A549 (cell line): ENCODE measurements around the gene MSANTD1. TPM values are rescaled to one million over a fixed set of nuclear protein-coding genes. Genes with fewer than 3 reads are reported as not detected.

Experiments used
- ATAC-seq, 2 experiments: fragments of 200-7000 bp in 1 of 2; fragments of >200 bp in 1 of 2; cut with Nextera tagmentation in 1 of 2; cut with Tn5 transposase in 1 of 2; 3 replicates each; pipeline versions ENCODE4 v1.8.0 to v1.9.1; 2018 to 2020; ENCODE audit warnings: mild to moderate bottlenecking in 1 of 2, moderate library complexity in 1 of 2
- CTCF ChIA-PET: fragments of 300-600 bp; sonication (Branson Sonifier 250); formaldehyde crosslinking; extraction: SDS; loops from one replicate; lab custom pipeline; 2021; ENCODE audit warnings: antibody characterized with exemption, inconsistent platforms; lab: Yijun Ruan, JAX
- POLR2A ChIA-PET: fragments of 350-600 bp; formaldehyde crosslinking; extraction: SDS; loops from one replicate; lab custom pipeline; 2021; ENCODE audit warnings: antibody characterized with exemption, inconsistent platforms; lab: Yijun Ruan, JAX
- DNase-seq, 2 experiments: peaks; one replicate each; pipeline versions ENCODE4 v3.0.0 to v3.0.0-alpha.2; 2011 to 2016; ENCODE audit warnings: low read depth in 1 of 2, low spot score in 1 of 2
- FAIRE-seq: peaks from 2 replicates; lab custom pipeline; 2011; peaks lifted over from hg19 to GRCh38; lab: Jason Lieb, UNC
- H3K27ac ChIP-seq, 2 experiments: fragments of >200 bp; sonication (Bioruptor Twin); formaldehyde crosslinking; 3 replicates each; pipeline ENCODE4 v1.5.1; 2016 to 2017
- H3K4me1 ChIP-seq: fragments of >200 bp; sonication (Bioruptor Twin); formaldehyde crosslinking; 3 replicates; pipeline ENCODE4 v1.6.1; 2016
- H3K4me2 ChIP-seq: fragments of >200 bp; sonication (Bioruptor Twin); formaldehyde crosslinking; 3 replicates; pipeline ENCODE4 v1.6.1; 2016
- H3K4me3 ChIP-seq: fragments of >200 bp; sonication (Bioruptor Twin); formaldehyde crosslinking; 3 replicates; pipeline ENCODE4 v1.5.1; 2016
- H3K9me3 ChIP-seq: fragments of >200 bp; sonication (Bioruptor Twin); formaldehyde crosslinking; 3 replicates; pipeline ENCODE4 v1.6.1; 2016
- CHD2 ChIP-seq: fragments of 150-350 bp; IDR thresholded peaks from 2 replicates; pipeline ENCODE4 v1.6.1; 2014; ENCODE audit warnings: low read length; ENCODE audit not compliant: partially characterized antibody
- EHMT2 ChIP-seq: fragments of 200-600 bp; sonication (generic); IDR thresholded peaks from 2 replicates; pipeline ENCODE4 v1.6.1; 2016; ENCODE audit warnings: antibody characterized with exemption, low read depth, mild to moderate bottlenecking, moderate library complexity
- EP300 ChIP-seq, 2 experiments: fragments of >200 bp; sonication (Bioruptor Twin); formaldehyde crosslinking; IDR thresholded peaks; 2 replicates in 1 of 2; 3 replicates in 1 of 2; pipeline ENCODE4 v1.6.1; 2016 to 2017
- ESRRA ChIP-seq: fragments of 150-350 bp; IDR thresholded peaks from 2 replicates; pipeline ENCODE4 v1.6.1; 2014; ENCODE audit warnings: mild to moderate bottlenecking, low read length, borderline replicate concordance
- FOSB ChIP-seq: fragments of 250-450 bp; sonication (Bioruptor Pico); IDR thresholded peaks from 2 replicates; pipeline ENCODE4 v1.5.0; 2020; ENCODE audit warnings: mild to moderate bottlenecking, moderate library complexity
- FOSL2 ChIP-seq, 2 experiments: fragments of 450-650 bp in 1 of 2; fragments of >200 bp in 1 of 2; sonication (Bioruptor Twin) in 1 of 2; formaldehyde crosslinking; IDR thresholded peaks; 2 replicates each; pipeline versions ENCODE4 v1.5.0 to v1.6.1; 2016 to 2020; ENCODE audit warnings: mild to moderate bottlenecking in 1 of 2, moderate library complexity in 1 of 2
- GATA3 ChIP-seq: IDR thresholded peaks from 2 replicates; pipeline ENCODE4 v1.6.1; 2012; ENCODE audit warnings: borderline replicate concordance
- HDAC2 ChIP-seq: fragments of 200-600 bp; sonication (generic); IDR thresholded peaks from 2 replicates; pipeline ENCODE4 v1.6.1; 2016
- HEYL ChIP-seq: fragments of 250-450 bp; sonication (Bioruptor Pico); IDR thresholded peaks from 2 replicates; pipeline ENCODE4 v1.8.0; 2021; ENCODE audit warnings: mild to moderate bottlenecking, moderate library complexity
- HOXA7 ChIP-seq: fragments of 250-450 bp; sonication (Bioruptor Pico); IDR thresholded peaks from 2 replicates; pipeline ENCODE4 v1.5.0; 2020; ENCODE audit warnings: mild to moderate bottlenecking, moderate library complexity
- HOXB13 ChIP-seq: fragments of 250-450 bp; sonication (Bioruptor Pico); IDR thresholded peaks from 2 replicates; pipeline ENCODE4 v1.5.0; 2020; ENCODE audit warnings: low read depth, mild to moderate bottlenecking, moderate library complexity
- HOXB5 ChIP-seq: fragments of 250-450 bp; sonication (Bioruptor Pico); IDR thresholded peaks from 2 replicates; pipeline ENCODE4 v1.5.0; 2020; ENCODE audit warnings: mild to moderate bottlenecking, moderate library complexity
- JUNB ChIP-seq: fragments of >200 bp; sonication (Bioruptor Twin); formaldehyde crosslinking; IDR thresholded peaks from 2 replicates; pipeline ENCODE4 v1.6.1; 2016
- KDM1A ChIP-seq: fragments of 200-600 bp; sonication (generic); IDR thresholded peaks from 2 replicates; pipeline ENCODE4 v1.6.1; 2016; ENCODE audit warnings: low read depth, mild to moderate bottlenecking
- KDM5A ChIP-seq: fragments of 200-600 bp; sonication (generic); IDR thresholded peaks from 2 replicates; pipeline ENCODE4 v1.6.1; 2016; ENCODE audit warnings: antibody characterized with exemption, mild to moderate bottlenecking
- MAFK ChIP-seq: fragments of 450-650 bp; IDR thresholded peaks from 2 replicates; pipeline ENCODE4 v1.6.1; 2014; ENCODE audit not compliant: partially characterized antibody
- MAZ ChIP-seq: fragments of 150-350 bp; IDR thresholded peaks from 2 replicates; pipeline ENCODE4 v1.6.1; 2014; ENCODE audit warnings: antibody characterized with exemption, low read depth, low read length, borderline replicate concordance
- NFE2L2 ChIP-seq: fragments of 150-350 bp; conservative IDR thresholded peaks from 2 replicates; pipeline ENCODE4 v1.6.1; 2014; ENCODE audit warnings: low read length
- NR3C1 ChIP-seq: fragments of >200 bp; sonication (Bioruptor Twin); formaldehyde crosslinking; IDR thresholded peaks from 3 replicates; pipeline ENCODE4 v1.6.1; 2017
- RARB ChIP-seq: fragments of 250-450 bp; sonication (Bioruptor Pico); IDR thresholded peaks from 2 replicates; pipeline ENCODE4 v1.8.0; 2021; ENCODE audit warnings: mild to moderate bottlenecking, moderate library complexity
- RFX5 ChIP-seq: fragments of 450-650 bp; IDR thresholded peaks from 2 replicates; pipeline ENCODE4 v1.7.1; 2014; ENCODE audit warnings: antibody characterized with exemption, mild to moderate bottlenecking, moderate library complexity
- RNF2 ChIP-seq: fragments of 200-600 bp; sonication (generic); IDR thresholded peaks from 2 replicates; pipeline ENCODE4 v1.6.1; 2016; ENCODE audit warnings: low read depth, mild to moderate bottlenecking, antibody characterized with exemption, moderate library complexity, borderline replicate concordance
- SMC3 ChIP-seq: fragments of >200 bp; sonication (Bioruptor Twin); formaldehyde crosslinking; IDR thresholded peaks from 3 replicates; pipeline ENCODE4 v1.6.1; 2018; ENCODE audit warnings: inconsistent platforms
- SREBF2 ChIP-seq: fragments of 450-650 bp; IDR thresholded peaks from 2 replicates; pipeline ENCODE4 v1.6.1; 2014; ENCODE audit warnings: mild to moderate bottlenecking, moderate library complexity
- ZSCAN20 ChIP-seq: fragments of 250-450 bp; sonication (Bioruptor Pico); IDR thresholded peaks from 2 replicates; pipeline ENCODE4 v1.8.0; 2022; ENCODE audit warnings: mild to moderate bottlenecking, moderate library complexity
- WGBS: methylation state at CpG from one replicate; pipeline ENCODE4 v1.1.6; 2017; ENCODE audit errors: missing lambda C conversion rate; 5-methylcytosine and 5-hydroxymethylcytosine counted together
- polyA plus RNA-seq, 4 experiments: library from polyadenylated mRNA; depleted of rRNA in 3 of 4; stranded (reverse); fragments of >200 nt; fragmentation: RNase III in 1 of 4; extraction: RNeasy Plus Mini Kit Qiagen cat#74134 plus additional on column Dnase treatment in 1 of 4; gene quantifications; 2 replicates in 3 of 4; 3 replicates in 1 of 4; pipeline ENCODE4 v1.2.3, GENCODE V29; 2011 to 2017
- TF ChIP-seq, protein P1 (sequence below): IDR thresholded peaks from 2 replicates; pipeline ENCODE4 v1.6.1; 2012
- TF ChIP-seq, protein P2 (sequence below): fragments of 150-350 bp; IDR thresholded peaks from 2 replicates; pipeline ENCODE4 v1.6.1; 2014; ENCODE audit warnings: low read depth, mild to moderate bottlenecking, low read length
- TF ChIP-seq, protein P3 (sequence below): fragments of >200 bp; sonication (Bioruptor Twin); formaldehyde crosslinking; IDR thresholded peaks from 3 replicates; pipeline ENCODE4 v1.5.1; 2016
- TF ChIP-seq, protein P4 (sequence below): IDR thresholded peaks from 2 replicates; pipeline ENCODE4 v1.6.1; 2012

MSANTD1 gene
- polyA plus RNA-seq, 2 of the 4 experiments (the other 2 are of a cell fraction), result 0.08 to 0.12 TPM

DNA sequence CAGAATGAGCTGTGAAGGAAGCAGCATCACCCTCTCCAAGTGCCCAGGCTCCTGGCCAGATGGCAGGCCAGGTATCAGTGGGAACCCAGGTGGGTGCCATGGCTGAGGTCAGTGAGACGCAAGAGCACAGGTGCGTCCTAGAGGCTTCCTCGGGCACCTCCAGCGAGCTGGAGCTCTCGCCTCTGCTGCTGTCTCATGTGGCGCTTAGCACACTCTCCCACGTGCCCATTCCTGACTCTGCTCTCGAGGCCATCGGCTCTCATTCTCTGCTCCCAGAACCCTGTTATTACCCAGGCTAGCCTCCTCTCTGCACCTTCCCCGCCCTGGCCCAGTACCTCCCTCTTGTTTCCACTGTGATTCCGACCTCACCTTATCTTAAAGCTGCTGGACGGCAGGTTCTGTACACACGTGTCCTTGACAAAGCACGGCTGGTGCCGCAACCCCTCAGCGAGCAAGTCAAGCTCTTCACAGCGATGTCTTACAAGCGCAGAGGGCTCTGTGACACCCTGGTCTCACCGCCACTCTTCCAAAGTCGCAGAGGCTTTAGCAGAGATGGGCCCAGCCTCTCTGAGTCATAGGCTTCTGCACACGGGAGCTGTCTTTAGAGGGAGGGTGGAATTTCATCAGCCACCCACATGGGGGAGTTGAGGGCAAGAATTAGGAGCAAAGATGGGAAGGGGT, 15.4 kb upstream of the MSANTD1 start (continued):
- TF ChIP-seq, protein P1, sequence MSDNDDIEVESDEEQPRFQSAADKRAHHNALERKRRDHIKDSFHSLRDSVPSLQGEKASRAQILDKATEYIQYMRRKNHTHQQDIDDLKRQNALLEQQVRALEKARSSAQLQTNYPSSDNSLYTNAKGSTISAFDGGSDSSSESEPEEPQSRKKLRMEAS, result no peak
- no peak for TF ChIP-seq CHD2
- TF ChIP-seq HOXB13 (CRISPR knock-in tag), result no peak
- no peak for TF ChIP-seq KDM5A
- no peak for TF ChIP-seq SREBF2
- TF ChIP-seq HDAC2, result no peak
- no peak for TF ChIP-seq FOSB
- TF ChIP-seq ESRRA, result no peak
- no peak for TF ChIP-seq ZSCAN20
- TF ChIP-seq NFE2L2, result no peak

DNA sequence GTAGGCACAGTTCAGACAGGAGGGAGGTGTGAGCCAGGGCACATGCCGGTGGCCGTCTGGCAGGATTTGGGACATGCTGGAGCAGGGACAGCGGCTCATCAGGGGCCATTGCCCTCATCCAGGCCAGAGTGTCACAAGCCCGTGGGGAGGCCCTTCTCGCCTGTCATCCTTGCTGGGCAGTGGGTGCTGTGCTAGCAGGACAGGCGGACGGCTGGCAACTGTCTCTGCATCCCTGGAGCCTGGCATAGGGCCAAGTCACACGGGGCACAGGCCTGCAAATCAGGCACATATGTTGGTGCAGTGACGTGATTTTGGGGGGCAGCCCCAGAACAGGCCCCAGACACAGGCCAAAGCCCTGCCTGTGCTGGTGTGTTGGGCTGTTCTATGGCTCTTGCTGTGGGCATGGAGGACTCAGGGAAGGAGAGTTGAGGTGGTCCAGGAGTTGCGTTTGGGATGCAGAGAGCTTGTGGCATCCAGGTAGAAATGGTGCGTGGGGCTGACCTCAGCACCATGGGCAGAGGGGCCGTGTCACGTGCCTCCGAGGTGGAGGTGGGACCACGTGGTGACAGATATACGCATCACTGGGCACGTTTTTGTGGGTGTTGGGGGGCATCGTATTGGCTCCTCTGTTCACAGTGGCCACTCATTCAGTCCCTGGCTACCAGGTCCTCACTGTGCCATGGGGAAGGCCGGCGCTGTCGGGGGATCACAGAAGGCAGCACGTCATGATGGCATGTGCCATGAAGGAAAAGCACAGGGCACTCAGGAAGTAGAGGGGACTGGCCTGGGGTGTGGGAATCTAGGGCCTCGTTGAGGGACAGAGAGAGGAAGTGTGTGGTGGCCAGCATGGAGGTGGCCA, 14.6 kb upstream of the MSANTD1 start:
- WGBS, result 94% methylated on average over 14 of the region's 23 CpGs
- Histone ChIP-seq H3K9me3 (no peaks in the 10 kb centered on the region), H3K4me2 (no peak overlapping the region), H3K4me3 (no peak overlapping the region), H3K4me1 (no peaks in the 10 kb centered on the region), H3K27ac (no peak overlapping the region; a peak in 1 of 6 replicates)
- ChIA-PET POLR2A (no interaction called here), CTCF (interaction anchor here (0.8 kb wide), 1 partner anchor 10 kb away, joined by 4 read pairs; no protein-coding TSS in a partner anchor)
- FAIRE-seq, result no peak
- TF ChIP-seq, protein P2, sequence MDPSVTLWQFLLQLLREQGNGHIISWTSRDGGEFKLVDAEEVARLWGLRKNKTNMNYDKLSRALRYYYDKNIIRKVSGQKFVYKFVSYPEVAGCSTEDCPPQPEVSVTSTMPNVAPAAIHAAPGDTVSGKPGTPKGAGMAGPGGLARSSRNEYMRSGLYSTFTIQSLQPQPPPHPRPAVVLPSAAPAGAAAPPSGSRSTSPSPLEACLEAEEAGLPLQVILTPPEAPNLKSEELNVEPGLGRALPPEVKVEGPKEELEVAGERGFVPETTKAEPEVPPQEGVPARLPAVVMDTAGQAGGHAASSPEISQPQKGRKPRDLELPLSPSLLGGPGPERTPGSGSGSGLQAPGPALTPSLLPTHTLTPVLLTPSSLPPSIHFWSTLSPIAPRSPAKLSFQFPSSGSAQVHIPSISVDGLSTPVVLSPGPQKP, result no peak
- TF ChIP-seq NR3C1 (no peak), RFX5 (no peak), SMC3 (no peak), MAFK (no peak), JUNB (no peak), RARB (CRISPR knock-in tag) (no peak), GATA3 (no peak)
- TF ChIP-seq, protein P1, result no peak
- DNase-seq, result no peak
- ATAC-seq, result no peak; a peak in 1 of 6 replicates

DNA sequence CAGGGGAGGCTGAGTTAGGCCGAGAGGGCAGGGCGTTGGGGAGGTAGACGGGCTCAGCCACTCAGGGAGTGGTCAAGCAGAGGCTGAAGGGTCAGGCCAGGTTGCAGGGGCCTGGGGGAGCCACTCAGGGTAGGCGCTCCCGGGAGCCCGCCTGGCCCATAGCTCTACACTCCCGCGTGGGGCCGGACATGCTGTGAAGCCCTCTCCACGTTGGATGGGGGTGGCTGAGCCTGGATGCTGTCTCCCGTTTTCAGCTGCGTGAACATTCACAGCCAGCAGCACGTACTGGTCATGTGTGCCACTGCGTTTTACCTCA, 14.0 kb upstream of the MSANTD1 start:
- ATAC-seq, result no peak
- POLR2A ChIA-PET, result no interaction called here
- no peak for TF ChIP-seq MAZ
- no peak for TF ChIP-seq NFE2L2
- no peak for TF ChIP-seq EP300 (IDR thresholded peaks at IDR 0.05)
- no peak for TF ChIP-seq FOSL2 (IDR thresholded peaks at IDR 0.05)
- TF ChIP-seq FOSL2 (CRISPR knock-in tag; IDR thresholded peaks at IDR 0.05), result no peak
- TF ChIP-seq ZSCAN20, result no peak
- TF ChIP-seq RNF2, result no peak
- no peak for TF ChIP-seq RFX5
- no peak for TF ChIP-seq JUNB
- no peak for TF ChIP-seq KDM5A
- TF ChIP-seq HEYL (CRISPR knock-in tag), result no peak
- TF ChIP-seq HOXB5 (CRISPR knock-in tag), result no peak
- TF ChIP-seq GATA3, result no peak
- TF ChIP-seq KDM1A, result no peak
- no peak for TF ChIP-seq HOXA7 (CRISPR knock-in tag)
- TF ChIP-seq, protein P3, sequence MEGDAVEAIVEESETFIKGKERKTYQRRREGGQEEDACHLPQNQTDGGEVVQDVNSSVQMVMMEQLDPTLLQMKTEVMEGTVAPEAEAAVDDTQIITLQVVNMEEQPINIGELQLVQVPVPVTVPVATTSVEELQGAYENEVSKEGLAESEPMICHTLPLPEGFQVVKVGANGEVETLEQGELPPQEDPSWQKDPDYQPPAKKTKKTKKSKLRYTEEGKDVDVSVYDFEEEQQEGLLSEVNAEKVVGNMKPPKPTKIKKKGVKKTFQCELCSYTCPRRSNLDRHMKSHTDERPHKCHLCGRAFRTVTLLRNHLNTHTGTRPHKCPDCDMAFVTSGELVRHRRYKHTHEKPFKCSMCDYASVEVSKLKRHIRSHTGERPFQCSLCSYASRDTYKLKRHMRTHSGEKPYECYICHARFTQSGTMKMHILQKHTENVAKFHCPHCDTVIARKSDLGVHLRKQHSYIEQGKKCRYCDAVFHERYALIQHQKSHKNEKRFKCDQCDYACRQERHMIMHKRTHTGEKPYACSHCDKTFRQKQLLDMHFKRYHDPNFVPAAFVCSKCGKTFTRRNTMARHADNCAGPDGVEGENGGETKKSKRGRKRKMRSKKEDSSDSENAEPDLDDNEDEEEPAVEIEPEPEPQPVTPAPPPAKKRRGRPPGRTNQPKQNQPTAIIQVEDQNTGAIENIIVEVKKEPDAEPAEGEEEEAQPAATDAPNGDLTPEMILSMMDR, result no peak
- TF ChIP-seq, protein P4, sequence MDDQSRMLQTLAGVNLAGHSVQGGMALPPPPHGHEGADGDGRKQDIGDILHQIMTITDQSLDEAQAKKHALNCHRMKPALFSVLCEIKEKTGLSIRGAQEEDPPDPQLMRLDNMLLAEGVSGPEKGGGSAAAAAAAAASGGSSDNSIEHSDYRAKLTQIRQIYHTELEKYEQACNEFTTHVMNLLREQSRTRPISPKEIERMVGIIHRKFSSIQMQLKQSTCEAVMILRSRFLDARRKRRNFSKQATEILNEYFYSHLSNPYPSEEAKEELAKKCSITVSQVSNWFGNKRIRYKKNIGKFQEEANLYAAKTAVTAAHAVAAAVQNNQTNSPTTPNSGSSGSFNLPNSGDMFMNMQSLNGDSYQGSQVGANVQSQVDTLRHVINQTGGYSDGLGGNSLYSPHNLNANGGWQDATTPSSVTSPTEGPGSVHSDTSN, result no peak
- TF ChIP-seq EHMT2, result no peak
- no peak for TF ChIP-seq MAFK
- H3K9me3 ChIP-seq, result no peaks in the 10 kb centered on the region
- no peak overlapping the region for H3K27ac ChIP-seq
- 92% methylated on average over 14 of the region's 14 CpGs for WGBS
- no peak for DNase-seq
- no peak for FAIRE-seq
- no peak overlapping the region for H3K4me2 ChIP-seq
- H3K4me1 ChIP-seq, result no peaks in the 10 kb centered on the region
- CTCF ChIA-PET, result no interaction called here
- no peak overlapping the region for H3K4me3 ChIP-seq
